Gastroesophageal sphincter (tissue), 3 donors: ENCODE data around the gene NCKAP5L.

ENCODE experiments used
- EP300 ChIP-seq: sonication (generic); formaldehyde crosslinking; IDR thresholded peaks from one replicate; pipeline ENCODE4 v1.6.1; 2017; ENCODE audit warnings: antibody characterized with exemption, mild to moderate bottlenecking
- POLR2A ChIP-seq, 2 donors: fragments of 450-650 bp; IDR thresholded peaks; one replicate each; pipeline ENCODE4 v1.6.1; 2017; ENCODE audit warnings: antibody characterized with exemption in 2 of 2, mild to moderate bottlenecking in 2 of 2, moderate library complexity in 1 of 2
- TF ChIP-seq, protein P1 (sequence below), 4 experiments: fragments of 200-600 bp in 2 of 4; fragments of 450-650 bp in 2 of 4; sonication (generic) in 1 of 4; IDR thresholded peaks; one replicate each; pipeline ENCODE4 v1.5.1; 2017 to 2019; ENCODE audit warnings: antibody characterized with exemption in 4 of 4, mild to moderate bottlenecking in 2 of 4, moderate library complexity in 2 of 4

DNA sequence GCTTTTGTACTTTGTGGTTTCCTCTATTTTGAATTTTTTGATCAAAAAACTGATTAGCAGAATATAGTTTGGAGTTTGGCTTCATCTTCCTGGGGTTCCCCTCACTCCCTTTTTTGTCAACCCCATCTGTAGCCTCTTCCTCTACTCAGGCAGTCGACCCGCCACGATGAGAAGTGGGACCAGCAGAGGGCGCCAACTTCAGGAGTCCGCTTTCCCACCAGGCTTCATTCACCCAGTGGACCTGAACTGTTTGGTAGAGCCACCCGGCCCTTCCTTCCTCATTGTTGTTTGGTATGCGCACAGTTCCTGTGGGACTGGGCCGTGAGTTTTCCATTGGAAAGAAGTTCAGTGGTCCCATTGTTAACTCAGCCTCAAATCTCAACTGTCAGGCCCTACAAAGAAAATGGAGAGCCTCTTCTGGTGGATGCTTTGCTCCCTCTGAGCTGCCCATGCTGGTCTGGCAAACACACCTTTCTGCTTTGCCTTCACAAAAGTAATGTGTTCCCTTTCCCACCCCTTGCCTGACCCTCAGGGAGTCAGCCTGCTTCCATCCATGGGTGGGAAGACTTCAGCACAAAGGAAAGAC, 65.1 kb downstream of the NCKAP5L start:
- TF ChIP-seq, protein P1, sequence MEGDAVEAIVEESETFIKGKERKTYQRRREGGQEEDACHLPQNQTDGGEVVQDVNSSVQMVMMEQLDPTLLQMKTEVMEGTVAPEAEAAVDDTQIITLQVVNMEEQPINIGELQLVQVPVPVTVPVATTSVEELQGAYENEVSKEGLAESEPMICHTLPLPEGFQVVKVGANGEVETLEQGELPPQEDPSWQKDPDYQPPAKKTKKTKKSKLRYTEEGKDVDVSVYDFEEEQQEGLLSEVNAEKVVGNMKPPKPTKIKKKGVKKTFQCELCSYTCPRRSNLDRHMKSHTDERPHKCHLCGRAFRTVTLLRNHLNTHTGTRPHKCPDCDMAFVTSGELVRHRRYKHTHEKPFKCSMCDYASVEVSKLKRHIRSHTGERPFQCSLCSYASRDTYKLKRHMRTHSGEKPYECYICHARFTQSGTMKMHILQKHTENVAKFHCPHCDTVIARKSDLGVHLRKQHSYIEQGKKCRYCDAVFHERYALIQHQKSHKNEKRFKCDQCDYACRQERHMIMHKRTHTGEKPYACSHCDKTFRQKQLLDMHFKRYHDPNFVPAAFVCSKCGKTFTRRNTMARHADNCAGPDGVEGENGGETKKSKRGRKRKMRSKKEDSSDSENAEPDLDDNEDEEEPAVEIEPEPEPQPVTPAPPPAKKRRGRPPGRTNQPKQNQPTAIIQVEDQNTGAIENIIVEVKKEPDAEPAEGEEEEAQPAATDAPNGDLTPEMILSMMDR (IDR thresholded peaks at IDR 0.05), result peak; percentile 51 to 73 (median 52)
- TF ChIP-seq POLR2A (IDR thresholded peaks at IDR 0.05), result no peak
- no peak for TF ChIP-seq EP300
